NCI-H446 treated with DMSO at 0.1 percent for 48 hours (cell line): ENCODE measurements around the gene FYTTD1.
"Not testable (repeated sequence)": the region's sequence is repeated elsewhere in the genome, so short reads cannot be mapped to it uniquely, and the experiment has no call there.

Source experiments
- DNase-seq: peaks from one replicate; lab custom pipeline; 2025; lab: John Stamatoyannopoulos, UW

The FYTTD1 gene, protein sequence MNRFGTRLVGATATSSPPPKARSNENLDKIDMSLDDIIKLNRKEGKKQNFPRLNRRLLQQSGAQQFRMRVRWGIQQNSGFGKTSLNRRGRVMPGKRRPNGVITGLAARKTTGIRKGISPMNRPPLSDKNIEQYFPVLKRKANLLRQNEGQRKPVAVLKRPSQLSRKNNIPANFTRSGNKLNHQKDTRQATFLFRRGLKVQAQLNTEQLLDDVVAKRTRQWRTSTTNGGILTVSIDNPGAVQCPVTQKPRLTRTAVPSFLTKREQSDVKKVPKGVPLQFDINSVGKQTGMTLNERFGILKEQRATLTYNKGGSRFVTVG

DNA sequence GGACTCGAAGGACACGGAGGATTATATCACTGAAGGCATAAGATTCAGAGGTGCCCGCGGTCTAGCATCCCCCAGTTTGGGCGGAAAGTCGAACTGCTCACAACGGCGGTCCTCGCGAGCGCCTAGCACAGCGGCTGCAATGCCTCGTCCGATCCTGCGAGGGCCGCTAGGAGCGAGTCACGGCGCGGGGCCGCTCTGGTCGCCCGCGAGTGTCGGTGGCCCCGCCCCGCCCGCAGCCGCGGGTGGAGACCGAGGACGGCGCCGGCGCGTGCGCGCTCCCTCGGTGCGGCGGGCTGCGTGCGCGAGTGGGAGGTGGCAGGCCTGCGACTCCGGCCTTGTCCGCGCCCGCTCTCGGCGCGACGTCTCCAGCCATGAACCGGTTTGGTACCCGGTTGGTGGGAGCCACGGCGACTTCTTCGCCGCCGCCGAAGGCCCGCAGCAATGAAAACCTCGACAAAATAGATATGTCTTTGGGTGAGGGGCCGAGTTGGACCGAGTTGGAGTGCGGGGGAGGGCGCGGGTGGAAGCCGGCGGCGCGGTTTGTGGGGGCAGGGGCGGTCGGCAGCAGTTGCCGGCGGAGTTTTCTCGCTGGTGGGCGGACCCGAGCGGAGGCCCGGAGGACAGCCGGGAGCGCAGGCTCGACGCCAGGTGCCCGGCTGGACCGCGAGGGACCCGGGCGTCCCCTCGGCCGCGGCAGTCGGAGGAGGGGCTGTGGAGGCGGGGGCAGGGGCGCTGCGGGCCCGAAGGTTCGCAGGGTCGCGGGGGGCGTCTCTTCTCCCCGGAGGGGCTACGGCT is at the start of gene FYTTD1:
FYTTD1 (plus strand) TSS at position 283 of the 795 bp plus-strand sequence; CDS start at position 372, 89 bp downstream.
- DNase-seq = peak; percentile 75

DNA sequence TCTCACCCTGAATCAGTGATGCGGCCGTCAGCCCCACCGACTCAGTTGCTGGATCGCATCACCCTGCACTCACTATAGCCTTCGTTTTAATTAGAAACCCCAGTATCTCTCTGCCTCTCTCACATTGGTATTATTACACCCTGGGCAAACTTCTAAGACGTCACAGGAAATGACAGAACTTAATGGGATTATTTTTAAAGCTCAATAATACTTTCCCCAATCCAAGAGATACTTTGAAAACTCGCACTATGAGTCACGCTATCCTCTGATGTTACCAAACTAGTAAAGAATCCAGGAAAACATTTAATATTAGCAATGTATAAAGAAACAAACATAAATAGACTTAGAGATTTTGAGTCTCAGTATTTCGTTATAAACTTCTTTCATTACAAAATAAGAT is 49.6 kb upstream of the FYTTD1 start:
- no peak for DNase-seq

DNA sequence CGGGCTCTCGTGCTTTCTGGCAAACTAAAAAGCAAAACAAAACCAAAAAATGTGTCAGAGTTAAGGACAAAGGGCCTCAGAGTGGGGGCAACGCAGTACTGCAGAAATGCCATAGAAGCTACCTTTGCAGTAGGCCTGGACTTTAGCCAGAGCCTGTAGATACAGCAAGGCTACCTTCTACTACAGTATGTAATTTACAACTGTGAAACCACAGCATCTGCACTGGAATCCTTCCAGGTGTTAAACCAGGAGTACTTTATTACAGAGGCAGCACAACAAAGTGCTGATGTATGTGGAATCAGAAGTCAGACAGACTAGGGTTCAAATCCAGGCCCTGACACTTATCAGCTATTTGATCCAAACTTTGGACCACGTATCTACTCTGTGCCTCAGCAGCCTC is 47.8 kb upstream of the FYTTD1 start:
- DNase-seq = no peak

DNA sequence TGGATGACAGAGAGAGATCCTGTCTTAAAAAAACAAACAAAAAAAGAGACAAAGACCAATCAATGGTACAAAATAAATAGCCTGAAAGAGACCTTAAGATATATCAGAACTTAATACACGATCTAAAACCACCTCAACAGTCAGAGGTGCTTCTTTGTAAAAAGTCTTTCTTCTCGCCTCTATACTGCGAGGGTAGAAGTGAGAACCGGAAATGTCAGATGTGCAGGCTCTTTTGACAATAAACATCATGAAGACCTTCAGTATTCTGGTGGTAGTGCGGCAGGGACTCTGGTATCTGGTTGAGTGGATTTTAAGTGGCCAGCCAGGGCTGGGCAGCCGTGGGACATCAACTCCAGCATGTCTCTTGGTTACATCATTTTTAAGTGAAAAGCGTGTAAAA is 43.0 kb upstream of the FYTTD1 start:
- no peak for DNase-seq

DNA sequence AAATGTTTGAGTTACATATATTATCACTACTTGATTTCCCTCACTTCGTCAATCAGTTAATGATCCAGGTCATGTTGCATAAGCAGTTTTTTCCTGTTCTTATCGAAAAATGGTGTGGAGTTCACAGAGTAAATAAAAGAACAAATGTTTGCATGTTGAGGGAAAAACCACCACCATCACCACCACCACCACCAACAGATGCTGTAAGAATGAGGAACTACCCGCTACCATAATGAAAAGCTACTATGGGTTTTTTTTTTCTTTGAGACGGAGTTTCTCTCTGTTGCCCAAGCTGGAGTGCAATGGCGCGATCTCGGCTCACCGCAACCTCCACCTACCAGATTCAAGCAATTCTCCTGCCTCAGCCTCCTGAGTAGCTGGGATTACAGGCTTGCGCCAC is 40.5 kb upstream of the FYTTD1 start:
- DNase-seq = no peak

DNA sequence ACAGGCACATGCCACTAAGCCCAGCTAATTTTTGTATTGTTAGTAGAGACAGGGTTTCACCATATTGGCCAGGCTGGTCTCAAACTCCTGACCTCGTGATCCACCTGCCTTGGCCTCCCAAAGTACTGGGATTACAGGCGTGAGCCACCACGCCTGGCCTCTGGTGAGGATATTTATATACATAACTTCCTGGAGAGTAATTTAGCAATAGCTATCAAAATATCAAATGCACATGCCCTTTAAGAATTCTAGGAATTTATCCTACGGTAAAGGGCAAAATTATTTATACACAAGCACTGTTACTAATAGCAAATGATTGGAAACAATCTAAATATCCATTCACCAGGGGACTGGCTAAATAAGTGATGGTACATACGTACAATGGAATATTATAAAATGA is 38.7 kb upstream of the FYTTD1 start:
- not testable (repeated sequence) for DNase-seq

DNA sequence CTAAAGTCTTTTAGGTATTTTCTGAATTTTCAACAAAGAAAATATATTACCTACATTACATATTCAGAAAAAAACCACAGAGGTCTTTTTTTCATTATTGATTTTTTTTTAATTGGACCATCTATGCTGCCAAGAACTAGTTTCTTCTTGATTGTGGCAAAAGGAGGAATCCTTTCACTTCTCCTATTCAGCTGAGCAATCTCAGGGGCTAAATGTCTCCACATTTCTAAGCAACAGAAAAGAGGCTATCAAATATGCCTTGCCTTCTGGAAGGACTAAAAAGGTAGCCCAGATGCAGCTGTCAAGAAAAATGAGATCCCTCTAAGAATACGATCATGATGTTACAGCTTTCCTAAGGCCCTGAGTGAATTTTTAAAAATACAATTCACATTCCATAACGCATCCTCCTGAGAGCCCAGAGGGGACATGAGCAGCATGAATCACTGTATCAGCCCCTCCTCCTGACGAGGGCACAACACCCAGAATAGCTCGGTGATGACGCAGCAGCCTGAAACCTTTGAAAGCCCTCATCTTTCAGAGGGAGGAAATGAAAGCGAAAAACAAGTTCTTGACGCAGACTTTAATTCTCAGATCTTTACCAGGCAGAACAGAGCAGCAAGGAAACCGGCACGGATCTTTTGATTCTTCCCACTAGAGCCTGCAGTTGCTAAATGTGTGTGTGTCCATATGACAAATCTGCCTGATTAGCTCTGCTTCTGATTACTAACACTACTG is 37.5 kb upstream of the FYTTD1 start:
- no peak for DNase-seq

DNA sequence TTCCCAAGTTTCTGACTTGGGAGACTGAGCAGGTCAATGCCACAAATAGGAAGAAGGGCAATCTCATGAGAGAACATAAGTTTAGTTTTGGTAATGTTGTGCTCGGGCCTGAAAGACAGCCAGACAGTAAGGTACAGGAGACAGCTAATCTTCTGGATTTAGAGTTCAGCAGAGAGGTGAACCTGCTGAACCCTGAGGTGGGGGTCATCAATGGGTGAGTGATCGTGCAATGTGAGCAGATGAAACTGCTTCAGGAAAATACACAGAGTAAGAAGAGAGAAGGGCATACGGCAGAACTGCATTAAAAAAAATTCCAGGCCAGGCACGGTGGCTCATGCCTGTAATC is 36.2 kb upstream of the FYTTD1 start:
- no peak for DNase-seq

DNA sequence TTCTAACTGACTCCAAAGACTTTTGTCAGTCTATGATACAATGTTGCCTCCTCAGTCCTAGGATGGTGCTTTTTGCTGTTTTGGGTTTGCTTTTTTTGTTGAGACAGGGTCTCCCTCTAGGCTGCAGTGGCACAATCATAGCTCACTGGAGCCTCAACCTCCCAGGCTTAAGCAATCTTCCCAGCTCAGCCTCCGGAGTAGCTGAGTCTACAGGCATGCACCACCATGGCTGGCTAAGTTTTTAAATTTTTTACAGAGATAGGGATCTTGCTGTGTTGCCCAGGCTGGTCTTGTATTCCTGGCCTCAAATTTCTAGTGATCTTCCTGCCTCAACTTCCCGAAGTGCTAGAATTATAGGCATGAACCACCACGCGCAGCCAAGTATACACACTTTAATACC is 35.4 kb upstream of the FYTTD1 start:
- no peak for DNase-seq

DNA sequence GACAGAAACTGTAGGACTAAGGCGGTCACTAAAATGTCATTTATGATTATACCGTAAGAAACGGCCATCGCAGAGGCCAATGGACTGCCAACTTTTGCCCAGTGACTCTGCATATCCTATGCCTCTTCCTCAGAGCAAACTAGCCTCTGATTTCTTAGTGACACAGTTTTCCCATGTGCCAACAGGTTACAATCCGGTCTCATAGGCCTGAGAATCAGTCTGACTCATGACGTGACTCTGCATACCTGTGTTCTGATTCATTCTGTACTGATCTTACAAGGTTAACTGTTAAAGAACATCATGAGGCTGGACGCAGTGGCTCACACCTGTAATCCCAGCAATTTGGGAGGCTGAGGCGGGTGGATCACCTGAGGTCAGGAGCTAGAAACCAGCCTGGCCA is 30.8 kb upstream of the FYTTD1 start:
- DNase-seq = no peak

DNA sequence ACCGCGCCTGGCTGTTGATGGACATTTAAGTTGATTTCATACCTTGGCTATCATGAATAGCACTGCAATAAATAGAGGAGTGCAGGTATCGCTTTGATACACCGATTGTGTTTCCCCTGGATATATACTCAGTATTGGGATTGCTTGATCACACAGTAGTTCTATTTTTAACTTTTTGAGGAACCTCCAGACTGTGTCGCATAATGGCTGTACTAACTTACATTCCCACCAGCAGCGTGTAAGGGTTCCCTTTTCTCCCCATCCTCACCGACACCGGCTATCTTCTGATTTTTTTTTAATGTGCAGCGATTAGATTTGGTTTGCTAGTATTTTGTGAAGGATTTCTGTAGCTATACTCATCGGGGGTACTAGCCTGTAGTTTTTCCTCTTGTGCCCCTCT is 29.0 kb upstream of the FYTTD1 start:
- DNase-seq = no peak

DNA sequence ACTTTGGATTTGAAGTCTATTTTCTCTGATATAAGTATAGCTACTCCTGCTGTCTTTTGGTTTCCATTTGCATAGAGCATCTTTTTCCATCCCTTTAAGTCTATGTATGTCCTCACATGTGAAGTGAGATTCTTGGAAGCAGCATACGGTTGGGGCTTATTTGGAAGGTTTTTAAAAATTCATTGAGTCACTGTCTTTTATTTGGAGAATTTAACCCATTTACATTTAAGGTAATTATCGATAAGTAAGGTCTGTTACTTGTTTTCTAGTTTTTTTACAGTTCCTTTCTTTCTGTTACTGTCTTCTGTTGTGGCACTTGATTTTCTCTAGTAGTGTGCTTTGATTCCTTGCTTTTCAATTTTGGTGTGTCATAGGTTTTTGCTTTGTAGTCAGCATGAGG is 26.9 kb upstream of the FYTTD1 start:
- no peak for DNase-seq

DNA sequence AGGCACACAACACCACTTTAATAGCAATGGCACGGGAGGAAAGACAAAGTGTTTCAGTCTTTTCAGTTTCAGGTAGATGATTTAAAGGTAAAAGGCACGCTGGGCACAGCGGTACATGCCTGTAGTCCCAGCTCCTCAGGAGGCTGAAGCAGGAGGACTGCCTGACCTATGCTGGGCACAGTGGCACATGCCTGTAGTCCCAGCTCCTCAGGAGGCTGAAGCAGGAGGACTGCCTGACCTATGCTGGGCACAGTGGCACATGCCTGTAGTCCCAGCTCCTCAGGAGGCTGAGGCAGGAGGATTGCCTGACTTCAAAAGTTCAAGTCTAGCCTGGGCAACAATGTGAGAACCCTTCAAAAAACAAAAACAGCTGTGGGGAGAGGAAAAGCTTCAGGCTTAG is 21.8 kb upstream of the FYTTD1 start:
- not testable (repeated sequence) for DNase-seq

DNA sequence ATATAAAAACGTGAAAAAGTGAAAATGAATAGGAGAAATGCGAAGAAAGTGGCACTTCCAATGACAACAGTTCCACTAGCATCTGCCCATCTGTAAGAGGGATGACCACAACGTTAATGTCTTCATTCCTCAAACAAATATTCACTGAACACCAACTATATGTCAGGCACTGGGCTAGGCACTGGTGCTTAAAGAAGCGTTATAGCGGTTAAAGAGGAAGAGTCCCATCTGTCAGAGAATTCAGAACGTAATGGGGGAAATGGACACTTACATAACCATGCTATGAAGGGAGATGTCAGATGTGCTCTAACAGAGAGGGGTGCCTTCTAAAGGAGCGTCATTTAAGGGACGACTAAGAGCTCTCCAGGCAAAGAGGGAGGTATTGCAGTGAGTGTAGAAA is 21.2 kb upstream of the FYTTD1 start:
- DNase-seq = no peak

DNA sequence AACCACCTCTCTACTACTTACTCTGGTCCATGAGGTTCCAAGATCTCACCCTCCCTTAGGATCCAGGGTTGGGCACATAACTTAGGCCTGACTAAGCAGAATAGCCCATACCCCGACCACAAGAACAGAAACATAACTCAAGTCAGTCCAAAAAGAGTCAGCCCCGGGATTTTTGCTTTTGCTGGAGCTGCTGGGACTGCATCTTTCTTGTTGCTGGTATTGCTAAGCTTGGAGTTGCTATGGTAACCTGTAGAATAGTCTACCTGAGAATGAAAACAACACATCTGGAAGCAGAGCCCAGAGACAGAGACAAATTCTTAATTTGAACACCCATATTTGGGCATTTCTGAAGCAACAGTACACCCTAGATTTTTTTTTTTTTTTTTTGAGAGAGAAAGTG is 19.5 kb upstream of the FYTTD1 start:
- DNase-seq = no peak

DNA sequence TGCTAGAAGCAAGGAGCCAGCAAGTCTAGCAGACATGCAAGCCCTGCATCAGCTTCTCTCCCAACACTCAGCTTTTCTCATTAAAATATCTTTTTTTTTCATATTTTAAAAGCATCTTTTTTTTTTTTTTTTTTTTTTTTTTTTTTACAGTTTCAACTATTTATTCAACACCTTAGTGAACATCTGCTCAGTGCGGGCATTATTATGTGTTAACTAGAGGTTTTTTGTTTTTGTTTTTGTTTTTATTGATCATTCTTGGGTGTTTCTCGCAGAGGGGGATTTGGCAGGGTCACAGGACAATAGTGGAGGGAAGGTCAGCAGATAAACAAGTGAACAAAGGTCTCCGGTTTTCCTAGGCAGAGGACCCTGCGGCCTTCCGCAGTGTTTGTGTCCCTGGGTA is 18.9 kb upstream of the FYTTD1 start:
- DNase-seq = not testable (repeated sequence)

DNA sequence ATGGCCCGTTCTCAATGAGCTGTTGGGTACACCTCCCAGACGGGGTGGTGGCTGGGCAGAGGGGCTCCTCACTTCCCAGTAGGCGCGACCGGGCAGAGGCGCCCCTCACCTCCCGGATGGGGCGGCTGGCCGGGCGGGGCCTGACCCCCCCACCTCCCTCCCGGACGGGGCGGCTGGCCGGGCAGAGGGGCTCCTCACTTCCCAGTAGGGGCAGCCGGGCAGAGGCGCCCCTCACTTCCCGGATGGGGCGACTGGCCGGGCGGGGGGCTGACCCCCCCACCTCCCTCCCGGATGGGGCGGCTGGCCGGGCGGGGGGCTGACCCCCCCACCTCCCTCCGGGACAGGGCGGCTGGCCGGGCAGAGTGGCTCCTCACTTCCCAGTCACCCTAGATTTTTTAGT is 18.2 kb upstream of the FYTTD1 start:
- DNase-seq = not testable (repeated sequence)

DNA sequence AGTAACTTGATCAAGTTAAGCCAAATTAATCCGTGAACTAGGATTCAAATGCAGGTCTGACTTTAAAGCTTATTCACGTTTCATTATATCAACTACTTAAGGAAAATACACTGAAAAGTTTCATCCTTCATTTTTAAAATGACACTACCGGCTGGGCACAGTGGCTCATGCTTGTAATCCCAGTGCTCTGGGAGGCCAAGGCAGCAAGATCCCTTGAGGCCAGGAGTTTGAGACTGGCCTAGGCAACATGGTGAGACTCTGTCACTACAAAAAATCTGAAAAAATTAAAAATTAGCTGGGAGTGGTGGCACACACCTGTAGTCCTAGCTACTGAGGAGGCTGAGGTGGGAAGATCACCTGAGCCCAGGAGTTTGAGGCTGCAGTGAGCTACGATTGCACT is 16.6 kb upstream of the FYTTD1 start:
- DNase-seq = no peak

DNA sequence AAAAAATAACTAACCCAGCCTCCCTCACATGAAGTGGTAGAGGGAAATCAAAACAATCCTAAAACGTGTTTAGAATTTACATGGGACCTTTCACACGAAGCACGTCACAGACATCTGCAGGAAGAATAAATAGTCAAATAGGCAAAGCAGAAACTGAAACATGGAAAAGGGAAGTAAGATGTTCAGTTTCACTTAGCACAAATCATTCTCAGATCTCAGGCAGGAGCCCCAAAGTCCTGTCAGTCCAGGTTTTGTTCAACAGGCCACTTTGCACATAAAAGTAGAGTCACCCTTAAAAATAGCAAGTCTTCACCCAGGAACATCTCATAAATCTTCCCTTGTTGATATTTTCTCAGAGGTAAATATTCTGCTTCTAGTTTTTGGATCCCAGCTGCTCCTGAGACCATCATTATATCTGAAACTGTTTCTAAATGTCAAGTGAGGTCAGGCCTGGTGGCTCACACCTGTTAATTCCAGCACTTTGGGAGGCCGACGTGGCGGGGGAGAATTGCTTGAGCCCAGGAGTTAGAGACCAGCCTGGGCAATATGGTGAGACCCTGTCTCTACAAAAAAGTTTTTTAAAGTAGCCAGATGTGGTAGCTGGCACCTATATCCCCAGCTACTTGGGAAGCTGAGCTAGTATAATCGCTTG is 14.9 kb upstream of the FYTTD1 start:
- no peak for DNase-seq

DNA sequence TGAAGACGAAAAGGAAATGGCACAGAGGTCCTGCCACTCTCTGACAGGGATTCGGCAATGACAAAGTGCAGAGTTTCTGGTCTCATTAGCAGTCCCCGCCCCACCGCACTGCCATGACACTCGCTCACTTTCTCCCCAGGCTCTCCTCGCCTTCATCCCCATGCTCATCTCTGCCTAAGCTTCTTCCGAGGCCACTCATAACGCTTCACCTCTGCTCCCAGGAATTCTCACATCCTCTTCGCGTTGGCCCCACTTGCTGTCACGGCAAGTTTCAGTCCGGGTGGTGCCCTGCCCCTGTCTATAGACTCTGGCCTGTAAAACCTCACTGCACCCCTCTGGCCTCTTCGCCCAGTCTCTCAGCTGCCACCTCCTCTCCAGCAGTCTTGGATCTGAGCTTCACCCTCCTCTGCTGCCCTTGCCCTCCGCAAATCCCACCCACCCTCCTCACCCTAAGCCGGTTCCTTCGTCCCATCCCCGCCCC is 13.6 kb upstream of the FYTTD1 start:
- no peak for DNase-seq

DNA sequence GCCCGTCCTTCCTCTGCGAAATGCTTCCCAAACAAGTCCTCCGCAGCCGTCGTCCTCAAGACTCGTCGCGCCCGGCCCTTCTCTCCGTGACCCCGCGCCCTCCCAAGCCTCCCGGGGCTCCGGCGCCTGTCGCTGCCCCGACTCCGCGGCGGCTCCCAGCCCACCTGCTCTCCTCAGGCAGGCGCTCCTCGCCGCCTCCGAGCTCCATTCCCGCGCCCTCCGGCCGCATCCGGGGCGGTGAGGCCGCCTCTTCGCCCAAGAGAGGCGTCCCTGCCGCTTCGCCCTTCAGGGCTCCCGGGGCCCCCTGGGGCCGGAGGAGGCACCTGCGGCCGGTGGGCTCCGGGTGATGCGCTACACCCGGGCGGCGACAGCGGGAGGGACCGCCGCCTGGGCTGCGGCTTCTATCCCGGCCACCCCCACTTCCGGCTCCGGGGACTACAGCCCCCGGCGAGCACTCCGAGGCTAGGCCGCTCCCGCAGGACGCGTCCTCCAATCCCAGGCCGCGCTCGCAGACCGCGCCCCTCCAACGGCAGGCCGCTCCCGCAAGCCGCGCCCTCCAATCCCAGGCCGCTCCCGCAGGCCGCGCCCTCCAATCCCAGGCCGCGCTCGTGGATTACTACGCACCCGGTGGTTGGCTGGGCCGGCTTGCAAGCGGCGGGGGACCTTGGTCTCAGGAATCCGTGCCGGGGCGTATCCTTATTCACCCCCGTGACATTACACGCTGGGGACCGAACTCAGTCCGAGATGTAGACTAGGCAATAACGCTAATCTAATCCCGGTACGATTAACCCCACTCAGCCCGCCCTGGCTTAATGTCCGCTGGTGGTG is 13.0 kb upstream of the FYTTD1 start, which contains the start of gene RUBCN:
RUBCN (minus strand) TSS at position 414 of the 828 bp plus-strand sequence; CDS start at position 229, 185 bp downstream.
- peak; percentile 94 for DNase-seq
